Subcutaneous abdominal adipose tissue (tissue), 5 donors: ENCODE data around the gene SLC35B2.

Source experiments
- H3K27ac ChIP-seq: one replicate; pipeline ENCODE4 v1.7.0; 2013; ENCODE audit warnings: low read depth, mild to moderate bottlenecking, inconsistent platforms, low read length, moderate library complexity
- H3K27me3 ChIP-seq, 5 donors: one replicate each; pipeline ENCODE4 v1.7.0; 2013; ENCODE audit warnings: low read length in 5 of 5, inconsistent platforms in 1 of 5; ENCODE audit not compliant: control insufficient read depth in 5 of 5, insufficient read depth in 4 of 5
- H3K36me3 ChIP-seq, 5 donors: one replicate each; pipeline ENCODE4 v1.7.0; 2013; ENCODE audit warnings: low read length in 5 of 5; ENCODE audit not compliant: control insufficient read depth in 5 of 5, insufficient read depth in 5 of 5
- H3K4me1 ChIP-seq, 5 donors: one replicate each; pipeline ENCODE4 v1.7.0; 2013; ENCODE audit warnings: low read length in 5 of 5, mild to moderate bottlenecking in 3 of 5, moderate library complexity in 1 of 5; ENCODE audit not compliant: control insufficient read depth in 5 of 5, insufficient read depth in 5 of 5
- H3K4me3 ChIP-seq, 5 donors: one replicate each; pipeline ENCODE4 v1.7.0; 2013; ENCODE audit warnings: low read length in 5 of 5, low read depth in 1 of 5
- H3K9ac ChIP-seq, 5 donors: one replicate each; pipeline ENCODE4 v1.7.0; 2013; ENCODE audit warnings: low read length in 5 of 5, mild to moderate bottlenecking in 4 of 5, moderate library complexity in 3 of 5
- H3K9me3 ChIP-seq, 5 donors: one replicate each; pipeline ENCODE4 v1.7.0; 2013; ENCODE audit warnings: low read length in 5 of 5; ENCODE audit not compliant: control insufficient read depth in 5 of 5
- donor health status: healthy.
- donor health status: healthy.
- donor health status: healthy.
- donor health status: healthy.
- donor health status: healthy.

Gene SLC35B2, protein sequence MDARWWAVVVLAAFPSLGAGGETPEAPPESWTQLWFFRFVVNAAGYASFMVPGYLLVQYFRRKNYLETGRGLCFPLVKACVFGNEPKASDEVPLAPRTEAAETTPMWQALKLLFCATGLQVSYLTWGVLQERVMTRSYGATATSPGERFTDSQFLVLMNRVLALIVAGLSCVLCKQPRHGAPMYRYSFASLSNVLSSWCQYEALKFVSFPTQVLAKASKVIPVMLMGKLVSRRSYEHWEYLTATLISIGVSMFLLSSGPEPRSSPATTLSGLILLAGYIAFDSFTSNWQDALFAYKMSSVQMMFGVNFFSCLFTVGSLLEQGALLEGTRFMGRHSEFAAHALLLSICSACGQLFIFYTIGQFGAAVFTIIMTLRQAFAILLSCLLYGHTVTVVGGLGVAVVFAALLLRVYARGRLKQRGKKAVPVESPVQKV

DNA sequence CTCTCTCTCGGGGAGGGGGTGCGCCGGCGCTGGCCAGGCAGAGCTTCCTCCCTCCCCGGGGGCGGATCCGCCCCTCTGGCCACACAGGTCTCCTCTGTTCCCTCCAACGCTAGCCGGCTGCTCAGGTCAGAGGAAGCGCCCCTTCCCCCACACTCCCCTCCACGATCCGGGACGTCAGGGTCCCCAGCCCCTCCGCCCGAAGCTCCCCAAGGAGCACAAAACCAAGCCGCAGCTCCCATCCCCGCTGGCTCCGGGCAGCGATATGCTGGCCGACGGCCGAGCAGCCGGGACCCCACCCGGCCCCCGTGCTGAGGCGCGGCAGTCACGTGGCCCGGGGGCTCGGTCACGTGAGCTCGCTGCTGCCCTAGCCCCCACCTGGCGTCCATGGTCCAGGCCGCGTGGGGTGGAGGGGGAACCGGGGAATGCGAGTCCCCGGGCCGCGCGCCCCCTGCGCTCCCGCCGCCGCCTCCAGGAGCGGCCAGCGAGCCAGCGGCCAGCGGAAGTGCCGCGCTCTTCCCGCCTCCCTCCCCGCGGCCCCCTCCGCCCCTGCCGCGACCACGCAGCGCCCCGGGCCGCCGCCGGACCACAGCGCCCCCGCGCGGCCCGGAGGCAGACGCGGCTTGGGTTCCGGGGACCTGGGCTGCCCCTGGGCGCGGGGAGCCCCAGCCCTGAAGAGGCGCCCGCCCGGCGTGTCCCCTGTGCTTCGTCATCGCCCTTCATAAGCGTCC, at the start of gene SLC35B2:
TSS of gene SLC35B2 (minus strand) at position 504 of the 728 bp plus-strand sequence. CDS start at position 386, 118 bp downstream.
- Histone ChIP-seq H3K27me3 (no peaks in the 10 kb centered on the region), H3K4me1 (peaks cover 7 to 25% (median 23%) of the 10 kb centered on the region in 5 donors), H3K9ac (peak within 1 kb of the TSS; percentile 38 to 87 (median 76)), H3K4me3 (peak within 1 kb of the TSS; percentile 68 to 84 (median 76)), H3K9me3 (no peaks in the 10 kb centered on the region), H3K36me3 (peaks cover 4 to 64% (median 54%) of the 10 kb centered on the region in 5 donors), H3K27ac (peak within 1 kb of the TSS; percentile 84)

DNA sequence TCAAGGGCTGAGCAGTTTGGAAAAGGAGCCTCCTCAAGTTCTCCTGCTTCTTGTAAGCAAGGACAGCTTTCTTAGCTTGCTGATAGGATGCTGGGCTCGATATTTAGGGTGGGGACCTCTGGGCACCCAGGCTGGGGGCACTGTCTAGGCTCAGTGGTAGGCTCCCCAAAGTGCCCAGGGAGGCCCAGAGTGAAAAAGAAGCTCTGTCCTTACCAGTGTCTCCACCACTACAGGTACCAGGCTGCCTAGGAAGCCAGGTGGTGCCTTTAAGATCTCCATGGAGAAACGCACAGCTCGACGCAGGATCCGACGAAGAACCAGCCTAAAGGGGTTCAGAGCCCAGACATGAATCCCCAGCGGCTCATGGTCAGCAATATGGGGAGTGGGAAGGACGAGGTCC, 49.4 kb upstream of the SLC35B2 start:
- H3K27me3 ChIP-seq, result no peaks in the 10 kb centered on the region
- H3K9me3 ChIP-seq, result no peaks in the 10 kb centered on the region
- H3K4me3 ChIP-seq, result no peak overlapping the region
- no peak overlapping the region for H3K27ac ChIP-seq
- H3K9ac ChIP-seq, result no peak overlapping the region
- H3K4me1 ChIP-seq, result peaks cover 0 to under 1% (median 0%) of the 10 kb centered on the region in 5 donors
- peaks cover 7 to 94% (median 91%) of the 10 kb centered on the region in 5 donors for H3K36me3 ChIP-seq

DNA sequence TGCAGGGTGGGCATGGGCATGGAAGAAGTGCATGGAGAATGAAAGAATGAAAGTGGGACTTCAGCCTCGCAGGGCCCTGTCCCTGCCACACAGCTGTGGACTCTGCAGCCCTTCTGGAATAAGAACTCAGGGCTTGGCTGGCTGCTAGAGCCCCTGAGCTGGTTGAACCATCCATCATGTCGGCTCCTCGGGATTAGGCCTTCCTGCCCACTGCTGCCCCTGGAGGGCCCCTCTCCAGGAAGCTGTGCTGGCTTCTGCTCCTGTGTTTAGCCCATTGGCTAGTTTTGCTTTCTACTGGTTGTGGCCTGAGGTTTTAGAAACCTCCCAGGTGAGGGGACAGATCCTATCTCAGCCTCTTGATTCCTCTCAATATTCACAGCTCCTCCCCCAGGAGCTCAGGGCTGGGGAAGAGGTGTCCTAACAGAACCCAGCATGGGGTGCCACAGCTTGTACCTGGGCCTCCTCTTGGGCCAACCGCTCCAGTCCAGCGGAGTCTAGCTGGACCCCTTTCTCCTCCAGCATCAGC, 47.9 kb upstream of the SLC35B2 start:
- no peak overlapping the region for H3K9ac ChIP-seq
- no peaks in the 10 kb centered on the region for H3K4me1 ChIP-seq
- H3K9me3 ChIP-seq, result no peaks in the 10 kb centered on the region
- H3K4me3 ChIP-seq, result no peak overlapping the region
- H3K27me3 ChIP-seq, result no peaks in the 10 kb centered on the region
- no peak overlapping the region for H3K27ac ChIP-seq
- H3K36me3 ChIP-seq, result peaks cover 4 to 96% (median 94%) of the 10 kb centered on the region in 5 donors

DNA sequence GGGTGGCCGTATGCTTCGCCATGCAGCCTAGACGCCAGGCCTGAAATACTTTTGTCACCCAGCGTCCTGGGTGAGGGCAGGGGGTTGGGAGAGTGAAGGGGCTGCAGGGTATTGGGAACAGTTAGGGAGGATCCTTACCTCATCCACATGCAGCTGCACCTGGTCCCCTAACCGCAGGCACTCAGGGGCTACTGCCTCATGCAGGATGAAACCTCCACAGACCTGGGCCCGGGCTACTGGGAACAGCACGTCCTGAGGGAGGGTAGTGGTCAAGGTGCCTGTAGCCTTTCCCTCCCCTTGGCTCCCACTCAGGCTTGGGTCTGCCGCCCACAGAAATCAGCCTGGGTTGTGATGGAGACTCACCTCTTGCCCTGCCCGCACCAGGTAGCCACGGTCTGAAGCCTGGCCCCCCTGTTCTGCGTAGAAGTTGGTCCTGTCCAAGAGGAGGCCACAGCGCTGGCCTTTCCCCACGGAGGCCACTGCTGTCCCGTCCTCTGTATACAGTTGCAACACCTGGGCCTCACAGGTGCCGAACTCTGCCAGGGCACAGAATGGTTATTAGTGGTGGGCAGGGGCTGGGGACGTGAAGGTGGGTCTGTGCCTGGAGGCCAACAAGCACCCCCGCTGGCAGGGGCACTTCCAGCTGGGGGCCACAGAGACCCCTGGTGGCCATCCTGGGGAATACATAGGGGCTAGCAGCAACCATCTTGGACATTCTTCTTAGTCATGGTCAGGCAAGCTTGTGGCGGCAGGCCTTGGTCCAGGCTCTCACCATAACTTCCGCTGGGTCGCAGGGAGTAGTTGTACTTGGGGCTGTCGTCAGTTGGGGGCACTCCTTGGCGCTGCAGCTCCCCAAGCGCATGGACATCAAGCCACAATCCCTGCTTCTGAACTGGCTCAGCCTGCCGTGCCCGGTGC, 47.2 kb upstream of the SLC35B2 start:
- Histone ChIP-seq H3K9ac (no peak overlapping the region), H3K36me3 (peaks cover under 1 to 91% (median 89%) of the 10 kb centered on the region in 5 donors), H3K9me3 (no peaks in the 10 kb centered on the region), H3K27ac (no peak overlapping the region), H3K27me3 (no peaks in the 10 kb centered on the region), H3K4me3 (no peak overlapping the region), H3K4me1 (no peaks in the 10 kb centered on the region)

DNA sequence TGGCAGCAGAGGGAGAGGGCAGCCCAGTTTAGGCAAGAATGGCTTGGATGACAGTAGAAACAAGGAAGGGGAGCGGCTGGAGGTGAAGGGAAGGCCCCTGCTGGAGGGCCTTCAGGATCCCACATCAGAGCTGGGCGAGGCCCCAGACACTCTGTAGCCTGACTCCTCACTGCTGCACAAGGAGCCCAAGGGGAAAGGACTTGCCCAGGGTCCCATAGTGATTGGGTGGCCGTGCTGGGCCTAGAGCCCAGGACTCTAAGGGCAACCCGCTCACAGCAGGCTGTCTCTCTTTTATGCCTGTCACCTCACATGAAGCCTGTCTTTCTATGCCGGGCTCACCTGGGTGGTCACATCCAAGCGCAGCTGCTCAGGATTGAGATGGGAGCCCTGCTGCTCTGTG, 46.5 kb upstream of the SLC35B2 start:
- H3K27me3 ChIP-seq, result no peaks in the 10 kb centered on the region
- no peak overlapping the region for H3K9ac ChIP-seq
- no peak overlapping the region for H3K27ac ChIP-seq
- no peak overlapping the region for H3K4me3 ChIP-seq
- H3K9me3 ChIP-seq, result no peaks in the 10 kb centered on the region
- peaks cover 0 to 84% (median 82%) of the 10 kb centered on the region in 5 donors for H3K36me3 ChIP-seq
- H3K4me1 ChIP-seq, result no peaks in the 10 kb centered on the region

DNA sequence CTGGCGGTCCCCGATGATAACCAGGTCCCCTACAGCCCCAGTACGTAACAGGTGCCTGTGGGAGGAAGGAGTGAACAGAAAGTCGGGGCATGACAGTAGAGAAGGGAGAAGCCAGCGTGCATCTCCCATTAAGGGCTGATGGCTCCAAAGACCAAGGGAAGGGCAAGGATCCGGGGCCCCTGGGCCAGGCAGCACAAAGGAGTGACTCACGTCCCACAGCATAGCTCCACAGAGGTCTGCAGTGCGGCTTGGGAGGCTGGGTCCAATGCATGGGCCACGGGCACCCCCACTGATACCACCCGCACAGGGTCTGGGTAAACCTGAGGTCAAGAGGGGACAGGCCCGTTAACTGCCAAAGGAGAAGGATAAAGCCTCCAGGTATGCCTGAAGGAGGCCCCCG, 45.5 kb upstream of the SLC35B2 start:
- H3K9me3 ChIP-seq, result no peaks in the 10 kb centered on the region
- H3K4me3 ChIP-seq, result no peak overlapping the region
- peaks cover 1 to 4% (median 3%) of the 10 kb centered on the region in 5 donors for H3K4me1 ChIP-seq
- H3K27ac ChIP-seq, result no peak overlapping the region
- peaks cover 0 to 79% (median 78%) of the 10 kb centered on the region in 5 donors for H3K36me3 ChIP-seq
- H3K27me3 ChIP-seq, result peaks cover 0 to 4% (median 2%) of the 10 kb centered on the region in 5 donors
- no peak overlapping the region for H3K9ac ChIP-seq

DNA sequence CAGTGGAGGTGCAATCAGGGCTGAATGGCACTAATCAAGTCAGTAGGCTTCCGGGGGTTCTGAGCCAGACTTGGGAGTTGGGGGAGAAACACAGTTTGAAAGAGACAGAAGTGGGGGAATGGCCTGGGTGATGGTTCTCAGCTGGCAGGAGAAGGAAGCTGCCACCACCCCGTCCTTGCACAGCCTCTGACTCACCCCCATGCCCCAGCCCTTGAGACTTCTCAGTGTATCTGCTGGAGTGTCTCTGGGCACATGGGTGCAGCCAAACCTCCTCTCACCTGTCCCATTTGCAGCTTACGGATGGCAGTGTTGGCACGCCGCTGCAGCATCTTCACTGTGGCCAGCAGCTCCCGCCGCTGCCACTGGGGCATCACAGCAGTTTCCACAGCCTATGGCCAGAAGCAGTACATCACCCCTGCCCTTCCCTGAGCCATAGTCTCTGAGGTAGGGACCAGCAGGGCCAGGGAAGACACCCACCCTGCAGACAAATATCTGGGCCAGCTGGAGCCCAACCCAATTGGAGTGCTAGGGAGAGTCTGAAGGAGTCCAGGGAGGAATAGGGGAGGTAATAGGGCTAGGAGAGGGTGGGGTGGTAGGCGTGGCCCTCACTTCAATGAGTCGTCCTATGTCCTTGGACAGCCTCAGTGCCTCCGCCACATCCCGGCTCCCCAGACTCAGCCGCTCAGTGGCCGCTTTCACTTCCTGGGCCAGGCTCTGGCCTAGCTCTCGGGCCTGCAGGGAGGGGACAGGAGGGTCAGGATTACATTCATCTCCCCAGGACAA, 44.6 kb upstream of the SLC35B2 start:
- Histone ChIP-seq H3K4me3 (no peak overlapping the region), H3K4me1 (peaks cover 1 to 12% (median 11%) of the 10 kb centered on the region in 5 donors), H3K36me3 (peaks cover 0 to 70% (median 69%) of the 10 kb centered on the region in 5 donors)

DNA sequence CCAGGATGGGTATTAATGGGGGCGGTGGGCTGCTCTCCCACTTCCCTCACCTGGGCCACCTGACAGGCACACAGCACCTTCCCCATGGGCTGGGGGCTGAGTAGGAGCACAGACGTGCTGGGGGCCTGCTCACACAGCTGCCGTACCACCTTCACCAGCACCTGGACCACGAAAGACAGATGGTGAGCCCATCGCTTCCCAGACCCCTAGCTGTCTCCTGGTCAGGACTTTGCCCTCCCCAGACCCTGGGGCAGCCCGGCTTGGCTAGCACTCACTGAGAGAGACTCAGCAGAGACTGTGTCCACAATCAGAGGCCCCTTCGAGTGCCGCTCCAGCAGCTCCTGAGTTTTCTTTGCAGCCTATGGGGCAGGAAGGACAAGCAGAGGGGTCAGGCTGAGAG, 43.8 kb upstream of the SLC35B2 start:
- H3K27me3 ChIP-seq, result peaks cover 12 to 19% (median 15%) of the 10 kb centered on the region in 5 donors
- H3K4me3 ChIP-seq, result no peak overlapping the region
- no peak overlapping the region for H3K27ac ChIP-seq
- no peaks in the 10 kb centered on the region for H3K9me3 ChIP-seq
- H3K36me3 ChIP-seq, result peaks cover 0 to 61% (median 61%) of the 10 kb centered on the region in 5 donors
- peaks cover 1 to 16% (median 13%) of the 10 kb centered on the region in 5 donors for H3K4me1 ChIP-seq
- no peak overlapping the region for H3K9ac ChIP-seq

More for the DNA sequence above, 44.6 kb upstream of the SLC35B2 start:
- Histone ChIP-seq H3K9ac (no peak overlapping the region), H3K27ac (no peak overlapping the region), H3K27me3 (peaks cover 4 to 10% (median 6%) of the 10 kb centered on the region in 5 donors), H3K9me3 (no peaks in the 10 kb centered on the region)
